HAP-1 (cell line): Measurements from ENCODE around the gene ZXDC.
A peak's percentile ranks its signal among the peaks of the same experiment; 100 is the strongest.

Experiments used
- DNase-seq, 2 experiments: peaks; one replicate each; pipeline ENCODE4 v3.0.0-alpha.2; 2016 to 2020; ENCODE audit warnings: low spot score in 2 of 2
- H3K27me3 ChIP-seq: fragments of 250-450 bp; sonication (Bioruptor Pico); 2 replicates; pipeline ENCODE4 v1.5.1; 2020; ENCODE audit warnings: low read depth, mild to moderate bottlenecking, moderate library complexity
- H3K36me3 ChIP-seq: fragments of 250-450 bp; sonication (Bioruptor Pico); replicated peaks from 2 replicates; pipeline ENCODE4 v1.5.1; 2020; ENCODE audit warnings: mild to moderate bottlenecking
- H3K4me1 ChIP-seq: fragments of 250-450 bp; sonication (Bioruptor Pico); 2 replicates; pipeline ENCODE4 v1.5.1; 2020; ENCODE audit warnings: mild to moderate bottlenecking
- H3K4me3 ChIP-seq: fragments of 250-450 bp; sonication (Bioruptor Pico); 2 replicates; pipeline ENCODE4 v1.5.1; 2020; ENCODE audit warnings: mild to moderate bottlenecking, moderate library complexity
- H3K9me3 ChIP-seq: fragments of 250-450 bp; sonication (Bioruptor Pico); 2 replicates; pipeline ENCODE4 v1.5.1; 2020; ENCODE audit warnings: mild to moderate bottlenecking, moderate library complexity
- in situ Hi-C: fragments of 300-500 bp; cut with MboI; formaldehyde crosslinking; loops from 3 replicates; pipeline ENCODE4 v1.14.3; 2020; ENCODE audit warnings: low sequenced_read_pairs, inconsistent platforms, mixed read lengths

The ZXDC gene

GRCh38 chr3:126475413-126476114, at the start of gene ZXDC:
Gene ZXDC, minus strand, starts transcription at chr3:126475891. Its CDS starts 26 bp downstream, at chr3:126475865.
- in situ Hi-C loops: no loop called here
- peaks cover 16% of the 10 kb centered on the region for H3K4me1 ChIP-seq
- peak; percentile 84 to 93 for DNase-seq
- no peaks in the 10 kb centered on the region for H3K27me3 ChIP-seq
- H3K4me3 ChIP-seq: peak within 1 kb of the TSS; percentile 65
- H3K36me3 ChIP-seq: peaks cover 12% of the 10 kb centered on the region
- H3K9me3 ChIP-seq: no peaks in the 10 kb centered on the region

GRCh38 chr3:126525091-126525852, 49.6 kb upstream of the ZXDC start:
- H3K36me3 ChIP-seq: no peaks in the 10 kb centered on the region
- in situ Hi-C loops: no loop called here
- H3K27me3 ChIP-seq: no peaks in the 10 kb centered on the region
- H3K9me3 ChIP-seq: no peaks in the 10 kb centered on the region
- DNase-seq: no peak
- no peak overlapping the region for H3K4me3 ChIP-seq
- H3K4me1 ChIP-seq: no peaks in the 10 kb centered on the region

- Histone ChIP-seq H3K4me3 (peak overlapping the region; percentile 40), H3K9me3 (no peaks in the 10 kb centered on the region), H3K27me3 (no peaks in the 10 kb centered on the region), H3K36me3 (no peaks in the 10 kb centered on the region), H3K4me1 (no peaks in the 10 kb centered on the region)
- peak in 1 of 2 experiments; percentile 47 for DNase-seq
- in situ Hi-C loops: no loop called here
Observed at GRCh38 chr3:126524429-126524988, 48.8 kb upstream of the ZXDC start.

- in situ Hi-C loops: no loop called here
- peak; percentile 42 to 76 for DNase-seq
- H3K27me3 ChIP-seq: no peaks in the 10 kb centered on the region
- no peaks in the 10 kb centered on the region for H3K36me3 ChIP-seq
- H3K9me3 ChIP-seq: no peaks in the 10 kb centered on the region
- peak within 1 kb of the TSS; percentile 40 for H3K4me3 ChIP-seq
- H3K4me1 ChIP-seq: no peaks in the 10 kb centered on the region
Observed at GRCh38 chr3:126523745-126524428, 48.2 kb upstream of the ZXDC start, which contains the start of gene CHST13. Gene CHST13, plus strand, starts transcription at chr3:126524155. Its CDS starts 178 bp downstream, at chr3:126524333.

- Histone ChIP-seq H3K4me1 (no peaks in the 10 kb centered on the region), H3K36me3 (no peaks in the 10 kb centered on the region), H3K4me3 (no peak overlapping the region), H3K27me3 (no peaks in the 10 kb centered on the region), H3K9me3 (no peaks in the 10 kb centered on the region)
- DNase-seq: peak; percentile 28 to 76
- in situ Hi-C loops: no loop called here
Observed at GRCh38 chr3:126522363-126522788, 46.7 kb upstream of the ZXDC start.

- Histone ChIP-seq H3K36me3 (no peaks in the 10 kb centered on the region), H3K4me3 (no peak overlapping the region), H3K4me1 (no peaks in the 10 kb centered on the region), H3K9me3 (no peaks in the 10 kb centered on the region), H3K27me3 (no peaks in the 10 kb centered on the region)
- in situ Hi-C loops: no loop called here
- no peak for DNase-seq
Observed at GRCh38 chr3:126521122-126521891, 45.6 kb upstream of the ZXDC start.

- H3K4me1 ChIP-seq: no peaks in the 10 kb centered on the region
- in situ Hi-C loops: no loop called here
- no peaks in the 10 kb centered on the region for H3K9me3 ChIP-seq
- H3K4me3 ChIP-seq: no peak overlapping the region
- DNase-seq: no peak
- no peaks in the 10 kb centered on the region for H3K27me3 ChIP-seq
- H3K36me3 ChIP-seq: no peaks in the 10 kb centered on the region
Observed at GRCh38 chr3:126519506-126520455, 44.1 kb upstream of the ZXDC start.

- Histone ChIP-seq H3K36me3 (no peaks in the 10 kb centered on the region), H3K4me3 (no peak overlapping the region), H3K27me3 (no peaks in the 10 kb centered on the region), H3K4me1 (no peaks in the 10 kb centered on the region), H3K9me3 (no peaks in the 10 kb centered on the region)
- no peak for DNase-seq
- in situ Hi-C loops: no loop called here
Observed at GRCh38 chr3:126518779-126519177, 43.1 kb upstream of the ZXDC start.

GRCh38 chr3:126517986-126518778, 42.5 kb upstream of the ZXDC start:
- Histone ChIP-seq H3K4me3 (no peak overlapping the region), H3K36me3 (no peaks in the 10 kb centered on the region), H3K4me1 (no peaks in the 10 kb centered on the region), H3K9me3 (no peaks in the 10 kb centered on the region), H3K27me3 (no peaks in the 10 kb centered on the region)
- DNase-seq: no peak
- in situ Hi-C loops: no loop called here

GRCh38 chr3:126517291-126517951, 41.7 kb upstream of the ZXDC start, which contains the start of gene UROC1:
Gene UROC1, minus strand, starts transcription at chr3:126517773. Its CDS starts 54 bp downstream, at chr3:126517719.
- DNase-seq: no peak
- H3K4me1 ChIP-seq: no peaks in the 10 kb centered on the region
- H3K36me3 ChIP-seq: no peaks in the 10 kb centered on the region
- no peaks in the 10 kb centered on the region for H3K9me3 ChIP-seq
- no peaks in the 10 kb centered on the region for H3K27me3 ChIP-seq
- H3K4me3 ChIP-seq: no peak within 1 kb of the TSS
- in situ Hi-C loops: no loop called here

GRCh38 chr3:126516936-126517290, 41.2 kb upstream of the ZXDC start:
- in situ Hi-C loops: no loop called here
- no peak overlapping the region for H3K4me3 ChIP-seq
- DNase-seq: no peak
- no peaks in the 10 kb centered on the region for H3K36me3 ChIP-seq
- no peaks in the 10 kb centered on the region for H3K9me3 ChIP-seq
- no peaks in the 10 kb centered on the region for H3K4me1 ChIP-seq
- no peaks in the 10 kb centered on the region for H3K27me3 ChIP-seq
